Hepatocyte (in vitro differentiated cells): Measurements from ENCODE around the gene ZNF607. TPM values are rescaled to one million over a fixed set of nuclear protein-coding genes. Genes with fewer than 3 reads are reported as not detected.

ENCODE experiments used
- DNase-seq: peaks from one replicate; pipeline ENCODE4 v3.0.0-alpha.2; 2016; ENCODE audit warnings: low spot score
- H2AFZ ChIP-seq: fragments of 200-600 bp; sonication (generic); 2 replicates; pipeline ENCODE4 v1.6.0; 2016; ENCODE audit warnings: antibody characterized with exemption, mild to moderate bottlenecking
- H3K27ac ChIP-seq: fragments of 200-600 bp; sonication (generic); 2 replicates; pipeline ENCODE4 v1.5.1; 2016; ENCODE audit warnings: mild to moderate bottlenecking
- H3K27me3 ChIP-seq: fragments of 200-600 bp; sonication (generic); 2 replicates; pipeline ENCODE4 v1.6.1; 2016
- H3K36me3 ChIP-seq: fragments of 200-600 bp; sonication (generic); replicated peaks from 2 replicates; pipeline ENCODE4 v1.5.1; 2016; ENCODE audit warnings: low read depth; ENCODE audit not compliant: insufficient read depth
- H3K4me1 ChIP-seq: fragments of 200-600 bp; sonication (generic); 2 replicates; pipeline ENCODE4 v1.5.1; 2016; ENCODE audit warnings: mild to moderate bottlenecking, moderate library complexity; ENCODE audit not compliant: insufficient read depth
- H3K4me2 ChIP-seq: fragments of 200-600 bp; sonication (generic); 2 replicates; pipeline ENCODE4 v1.6.0; 2016
- H3K4me3 ChIP-seq: fragments of 200-600 bp; sonication (generic); 2 replicates; pipeline ENCODE4 v1.5.1; 2016; ENCODE audit warnings: mild to moderate bottlenecking
- H3K79me2 ChIP-seq: fragments of 200-600 bp; sonication (generic); 2 replicates; pipeline ENCODE4 v1.6.0; 2017; ENCODE audit warnings: mild to moderate bottlenecking
- H3K9me2 ChIP-seq: fragments of 200-600 bp; sonication (generic); replicated peaks from 2 replicates; pipeline ENCODE4 v1.6.0; 2017; ENCODE audit warnings: mild to moderate bottlenecking; ENCODE audit not compliant: insufficient read depth
- H3K9me3 ChIP-seq: fragments of 200-600 bp; sonication (generic); 2 replicates; pipeline ENCODE4 v1.5.1; 2016; ENCODE audit warnings: low read depth, mild to moderate bottlenecking
- H4K20me1 ChIP-seq: fragments of 200-600 bp; sonication (generic); 2 replicates; pipeline ENCODE4 v1.6.0; 2016; ENCODE audit warnings: mild to moderate bottlenecking; ENCODE audit not compliant: insufficient read depth, poor library complexity, severe bottlenecking
- CTCF ChIP-seq: fragments of 200-600 bp; sonication (generic); IDR thresholded peaks from 2 replicates; pipeline ENCODE4 v1.5.1; 2016; ENCODE audit warnings: antibody characterized with exemption, mild to moderate bottlenecking; ENCODE audit not compliant: poor library complexity
- EZH2 ChIP-seq: fragments of 200-600 bp; sonication (generic); IDR thresholded peaks from 2 replicates; pipeline ENCODE4 v1.6.1; 2016; ENCODE audit warnings: antibody characterized with exemption, mild to moderate bottlenecking, borderline replicate concordance
- EZH2phosphoT487 ChIP-seq: fragments of 200-600 bp; sonication (generic); IDR thresholded peaks from one replicate; pipeline ENCODE4 v1.6.1; 2018; ENCODE audit warnings: antibody characterized with exemption, mild to moderate bottlenecking, low read depth, moderate library complexity; ENCODE audit not compliant: unreplicated experiment, severe bottlenecking
- WGBS: methylation state at CpG from one replicate; pipeline ENCODE4 v1.1.6; 2016; ENCODE audit warnings: low lambda C conversion rate; ENCODE audit errors: missing lambda C conversion rate; 5-methylcytosine and 5-hydroxymethylcytosine counted together
- polyA plus RNA-seq: library from polyadenylated mRNA; unstranded; fragments of >200 nt; fragmentation: Nextera tagmentation; extraction: Ambion mirVana; gene quantifications from 2 replicates; pipeline ENCODE4 v1.2.1, GENCODE V29; 2016
- total RNA-seq: library from RNA; depleted of rRNA; stranded (reverse); fragments of >200 nt; gene quantifications from 2 replicates; pipeline ENCODE4 v1.2.3, GENCODE V29; 2014

Gene ZNF607
- total and polyA plus RNA-seq, 2 experiments from 2014 or later, result 2.3 to 4.8 TPM

GRCh38 chr19:37706052-37706605, 13.4 kb downstream of the ZNF607 start:
- Histone ChIP-seq H3K4me1 (no peaks in the 10 kb centered on the region), H4K20me1 (no peaks in the 10 kb centered on the region), H3K4me3 (no peak overlapping the region), H3K79me2 (no peaks in the 10 kb centered on the region), H2AFZ (no peak overlapping the region), H3K9me3 (peaks cover 5% of the 10 kb centered on the region), H3K27ac (no peak overlapping the region), H3K4me2 (no peak overlapping the region), H3K36me3 (no peaks in the 10 kb centered on the region), H3K27me3 (no peaks in the 10 kb centered on the region), H3K9me2 (no peaks in the 10 kb centered on the region)
- TF ChIP-seq EZH2phosphoT487, result no peak
- no peak for TF ChIP-seq CTCF
- TF ChIP-seq EZH2, result no peak
- 93% methylated on average over 7 of the region's 7 CpGs for WGBS
- no peak for DNase-seq

- H3K9me2 ChIP-seq, result no peaks in the 10 kb centered on the region
- H3K36me3 ChIP-seq, result peaks cover 13% of the 10 kb centered on the region
- no peaks in the 10 kb centered on the region for H3K27me3 ChIP-seq
- WGBS, result 92% methylated on average over 5 of the region's 5 CpGs
- peaks cover 11% of the 10 kb centered on the region for H3K9me3 ChIP-seq
- H4K20me1 ChIP-seq, result no peaks in the 10 kb centered on the region
- no peak overlapping the region for H2AFZ ChIP-seq
- DNase-seq, result no peak
- H3K4me2 ChIP-seq, result no peak overlapping the region
- no peak overlapping the region for H3K4me3 ChIP-seq
- TF ChIP-seq CTCF (no peak), EZH2 (no peak), EZH2phosphoT487 (no peak)
- no peak overlapping the region for H3K27ac ChIP-seq
- no peaks in the 10 kb centered on the region for H3K4me1 ChIP-seq
- H3K79me2 ChIP-seq, result no peaks in the 10 kb centered on the region
Measured at GRCh38 chr19:37699057-37699456, 20.5 kb downstream of the ZNF607 start.

- Histone ChIP-seq H3K36me3 (peaks cover 13% of the 10 kb centered on the region), H3K27ac (no peak overlapping the region), H3K4me1 (no peaks in the 10 kb centered on the region), H3K9me3 (peaks cover 11% of the 10 kb centered on the region), H3K79me2 (no peaks in the 10 kb centered on the region), H4K20me1 (no peaks in the 10 kb centered on the region), H2AFZ (no peak overlapping the region), H3K4me3 (no peak overlapping the region), H3K27me3 (no peaks in the 10 kb centered on the region), H3K4me2 (no peak overlapping the region), H3K9me2 (no peaks in the 10 kb centered on the region)
- 94% methylated on average over 6 of the region's 6 CpGs for WGBS
- TF ChIP-seq CTCF, result no peak
- no peak for TF ChIP-seq EZH2phosphoT487
- no peak for TF ChIP-seq EZH2
- no peak for DNase-seq
Measured at GRCh38 chr19:37698216-37698615, 21.3 kb downstream of the ZNF607 start.
